HG03469 (cell line): ENCODE data around the gene DSC2.
"Not testable (repeated sequence)": the region's sequence is repeated elsewhere in the genome, so short reads cannot be mapped to it uniquely, and the experiment has no call there.

Experiments used
- ATAC-seq: cut with Tn5 transposase; IDR thresholded peaks from one replicate; pipeline ENCODE4 v1.9.1; 2021; ENCODE audit warnings: mild to moderate bottlenecking, moderate library complexity, moderate number of reproducible peaks; ENCODE audit not compliant: unreplicated experiment

DSC2 gene

GRCh38 chr18:31045599-31045998, 56.6 kb downstream of the DSC2 start:
- ATAC-seq = no peak

GRCh38 chr18:31044926-31045325, 57.3 kb downstream of the DSC2 start:
- ATAC-seq = no peak

GRCh38 chr18:31043709-31044108, 58.5 kb downstream of the DSC2 start:
- no peak for ATAC-seq

GRCh38 chr18:31042406-31043181, 59.6 kb downstream of the DSC2 start, which contains the start of gene DSC3:
TSS of gene DSC3 (minus strand) at chr18:31042742. CDS start at chr18:31042660, 82 bp downstream.
- no peak for ATAC-seq

- ATAC-seq = no peak
Measured at GRCh38 chr18:31042084-31042405, 60.2 kb downstream of the DSC2 start.

GRCh38 chr18:31041271-31042083, 60.7 kb downstream of the DSC2 start:
- ATAC-seq = no peak

GRCh38 chr18:31040686-31041270, 61.4 kb downstream of the DSC2 start:
- ATAC-seq = no peak

- no peak for ATAC-seq
Measured at GRCh38 chr18:31039426-31039825, 62.8 kb downstream of the DSC2 start.

- ATAC-seq = not testable (repeated sequence)
Measured at GRCh38 chr18:31037686-31038085, 64.5 kb downstream of the DSC2 start.

- ATAC-seq = no peak
Measured at GRCh38 chr18:31034541-31034940, 67.7 kb downstream of the DSC2 start.

GRCh38 chr18:31030574-31031278, 71.5 kb downstream of the DSC2 start:
- ATAC-seq = no peak

GRCh38 chr18:31015715-31016434, 86.3 kb downstream of the DSC2 start:
- no peak for ATAC-seq

- not testable (repeated sequence) for ATAC-seq
Measured at GRCh38 chr18:31011455-31011854, 90.8 kb downstream of the DSC2 start.

GRCh38 chr18:31010601-31011000, 91.6 kb downstream of the DSC2 start:
- ATAC-seq = no peak
